Activated CD8-positive, alpha-beta memory T cell treated with anti-CD3 and anti-CD28 coated beads, Interleukin-2, amount 50 U/mL, for 24 hours (primary cell): ENCODE measurements around the gene ABHD16B.
A peak's percentile ranks its signal among the peaks of the same experiment; 100 is the strongest.
"Not testable (repeated sequence)": the region's sequence is repeated elsewhere in the genome, so short reads cannot be mapped to it uniquely, and the experiment has no call there.

Source experiments
- DNase-seq: peaks from one replicate; pipeline ENCODE4 v3.0.0-alpha.2; 2020; ENCODE audit errors: extremely low read depth

The ABHD16B gene

DNA sequence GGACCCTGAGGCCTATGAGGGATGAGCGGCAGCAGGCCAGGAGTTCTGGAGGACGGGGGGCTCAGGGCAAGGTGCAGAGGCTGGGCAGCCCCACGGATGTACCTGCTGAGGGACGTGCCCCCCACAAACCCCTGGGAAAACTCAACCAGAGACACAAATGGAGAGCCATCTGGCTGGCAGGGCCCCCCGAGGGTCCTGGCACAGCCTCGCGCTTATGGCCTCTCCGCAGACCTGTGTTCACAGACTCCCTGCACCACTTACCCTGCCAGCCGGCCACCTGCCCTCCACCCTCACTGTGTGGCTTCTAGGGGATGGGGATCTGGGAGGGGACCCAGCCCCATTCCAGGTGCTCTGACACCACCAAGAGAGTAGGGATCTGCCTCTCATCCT lies 26.8 kb upstream of the ABHD16B start:
- DNase-seq = no peak

DNA sequence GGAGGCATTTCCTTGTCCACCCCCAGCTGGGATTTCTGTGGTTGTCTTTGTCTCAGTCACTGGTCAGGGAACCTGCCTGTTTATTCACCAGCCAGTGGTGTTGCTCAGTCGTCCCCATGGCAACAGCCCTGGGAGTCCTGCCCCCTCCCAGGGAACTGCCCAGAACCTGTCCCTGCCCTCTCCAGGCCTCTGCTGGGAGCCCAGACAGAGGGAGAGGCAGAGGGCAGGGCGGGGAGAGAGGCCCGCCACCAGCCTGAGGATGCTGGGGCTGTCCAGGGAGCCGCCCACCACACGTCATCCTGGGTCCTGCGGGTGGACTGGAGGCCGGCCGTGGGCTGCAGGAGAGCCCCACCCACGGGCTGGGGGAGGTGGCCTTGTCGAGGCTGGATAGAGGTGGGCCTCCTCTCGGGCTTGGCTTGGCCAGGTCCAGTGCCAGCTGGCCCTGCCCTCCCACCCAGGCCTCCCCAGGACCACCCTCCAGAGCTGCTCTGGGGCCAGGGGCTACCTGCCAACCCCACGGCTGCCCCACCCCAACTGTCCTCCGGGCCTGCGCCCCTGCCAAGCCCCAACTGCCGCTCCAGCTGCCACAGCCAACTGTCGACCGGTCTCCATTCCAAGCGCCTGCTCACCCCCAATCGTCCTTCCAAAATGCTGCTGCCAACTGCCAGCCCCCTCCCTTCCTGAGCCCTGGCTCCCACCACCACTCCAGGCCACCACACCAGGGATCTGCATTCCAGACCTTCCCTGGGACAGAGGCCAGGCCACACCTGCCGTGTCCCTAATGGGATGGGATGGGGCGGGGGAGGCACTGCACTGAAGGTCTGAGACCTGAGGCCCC lies 26.1 kb upstream of the ABHD16B start:
- no peak for DNase-seq

DNA sequence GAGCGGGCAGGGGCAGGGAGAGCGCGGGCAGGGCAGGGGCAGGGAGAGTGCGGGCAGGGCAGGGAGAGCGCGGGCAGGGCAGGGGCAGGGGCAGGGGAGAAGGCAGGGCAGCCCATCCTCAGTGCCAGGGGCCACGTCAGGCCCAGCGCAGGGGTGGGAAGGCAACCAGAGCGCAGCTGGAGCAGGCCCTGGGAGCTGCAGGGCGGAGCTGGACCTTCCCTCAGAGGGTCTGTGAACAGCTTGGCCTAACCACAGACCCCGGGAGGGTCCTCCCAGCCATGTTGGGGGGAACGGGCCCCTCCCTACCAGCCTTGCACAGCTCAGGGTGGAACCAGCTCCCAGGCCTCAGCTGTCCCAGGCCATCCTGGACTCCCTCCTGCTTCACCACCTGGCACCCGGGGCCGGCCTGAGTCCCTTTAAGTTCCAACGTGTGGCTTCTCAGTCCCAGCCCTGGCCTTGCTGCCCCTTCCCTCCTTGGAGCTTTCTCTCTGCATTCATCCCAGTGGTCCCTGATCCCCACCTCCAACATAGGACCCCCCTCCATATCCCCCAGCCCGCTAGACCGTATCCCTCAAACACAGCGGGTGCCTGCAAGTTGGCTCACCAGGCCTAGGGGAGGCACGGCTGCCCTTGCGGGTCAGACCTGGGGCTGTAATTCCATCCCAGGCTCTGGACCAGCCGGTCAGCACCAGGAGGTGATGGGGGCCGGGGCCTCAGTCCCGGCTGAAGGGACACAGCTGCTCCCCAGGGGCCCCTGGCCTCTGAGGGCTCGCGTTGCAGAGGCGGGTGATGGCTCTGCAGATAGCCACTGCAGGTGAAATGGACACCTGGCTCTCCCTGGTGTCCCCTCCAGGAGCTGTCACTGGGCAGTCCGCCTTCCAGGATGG lies 24.6 kb upstream of the ABHD16B start:
- no peak for DNase-seq

DNA sequence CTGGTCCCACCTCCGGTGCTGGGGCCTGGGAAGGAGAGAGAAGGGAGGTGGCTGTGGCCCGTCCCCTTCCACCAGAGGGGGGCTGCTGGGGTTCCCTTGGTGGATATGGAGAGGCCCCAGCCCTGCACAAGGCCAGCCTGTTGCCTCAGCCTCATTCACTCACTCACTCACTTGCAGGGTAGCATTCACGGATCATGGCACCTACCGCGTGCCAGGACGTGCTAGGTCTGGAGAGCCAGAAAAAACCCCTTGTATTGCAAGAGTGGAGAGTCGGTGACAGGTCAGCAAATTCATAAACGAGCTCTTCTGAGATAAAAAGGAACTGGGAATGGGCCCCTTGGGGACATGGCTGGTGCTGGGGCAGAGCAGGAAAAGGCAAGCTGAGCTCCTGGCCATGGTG lies 23.8 kb upstream of the ABHD16B start:
- DNase-seq = no peak

DNA sequence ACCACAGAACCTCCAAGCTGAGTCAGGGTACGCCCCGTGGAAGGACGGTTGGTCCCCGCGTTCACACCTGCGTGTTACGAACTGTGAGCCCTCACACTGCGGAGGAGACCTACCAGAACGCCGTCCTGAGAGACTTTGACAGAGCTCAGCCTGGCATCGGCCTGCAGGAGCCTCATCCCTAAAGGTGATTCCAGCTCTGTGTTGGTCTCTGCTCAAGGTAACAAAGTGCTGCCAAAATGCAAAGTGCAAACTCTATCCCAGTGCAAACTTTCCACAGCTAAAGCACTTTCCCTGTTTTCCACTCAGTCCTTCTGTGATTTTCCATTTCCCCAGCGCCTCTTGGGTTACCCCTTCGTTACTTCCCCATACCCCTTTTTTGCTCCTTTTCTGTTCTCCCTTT lies 21.7 kb upstream of the ABHD16B start:
- no peak for DNase-seq

DNA sequence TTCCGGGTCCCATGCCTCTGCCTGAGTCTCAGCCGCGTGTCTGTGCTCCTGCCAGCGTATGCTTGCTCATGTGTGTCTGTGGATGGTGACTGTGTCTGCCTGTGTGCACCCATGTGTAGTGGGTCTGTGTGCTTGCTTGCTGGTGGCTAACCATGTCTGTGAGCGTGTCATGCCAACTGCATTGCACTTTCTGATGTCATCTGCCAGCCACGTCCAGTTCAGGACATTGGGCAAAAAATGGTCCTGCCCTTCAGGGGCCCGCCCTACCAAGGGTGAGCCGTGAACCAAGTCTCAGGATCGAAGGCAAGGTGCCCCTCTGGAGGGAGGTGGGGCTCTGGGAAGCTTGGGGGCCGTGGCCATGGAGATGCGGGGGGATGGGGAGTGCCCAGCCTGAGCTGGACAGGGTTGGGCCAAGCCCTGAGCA lies 20.9 kb upstream of the ABHD16B start:
- no peak for DNase-seq

DNA sequence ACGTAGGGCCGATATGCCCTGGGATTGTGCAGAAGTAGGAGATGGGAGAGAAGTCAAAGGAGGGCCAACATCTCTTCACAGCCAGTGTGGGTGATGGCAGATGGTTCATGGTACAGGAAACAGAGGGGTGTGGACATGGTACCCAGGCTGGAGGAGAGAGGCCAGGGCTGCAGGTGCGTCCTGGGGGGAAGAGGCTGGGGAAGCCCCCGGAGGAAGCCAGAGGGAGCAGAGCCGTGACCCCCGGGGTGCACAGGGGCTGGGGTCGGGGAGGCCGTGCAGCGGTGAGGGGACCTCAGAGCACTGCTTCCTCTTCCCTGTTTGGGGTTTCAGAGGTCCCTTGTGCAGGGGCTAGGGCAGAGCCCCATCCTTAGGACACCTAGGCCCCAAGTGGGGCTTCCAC lies 19.0 kb upstream of the ABHD16B start:
- DNase-seq = no peak

DNA sequence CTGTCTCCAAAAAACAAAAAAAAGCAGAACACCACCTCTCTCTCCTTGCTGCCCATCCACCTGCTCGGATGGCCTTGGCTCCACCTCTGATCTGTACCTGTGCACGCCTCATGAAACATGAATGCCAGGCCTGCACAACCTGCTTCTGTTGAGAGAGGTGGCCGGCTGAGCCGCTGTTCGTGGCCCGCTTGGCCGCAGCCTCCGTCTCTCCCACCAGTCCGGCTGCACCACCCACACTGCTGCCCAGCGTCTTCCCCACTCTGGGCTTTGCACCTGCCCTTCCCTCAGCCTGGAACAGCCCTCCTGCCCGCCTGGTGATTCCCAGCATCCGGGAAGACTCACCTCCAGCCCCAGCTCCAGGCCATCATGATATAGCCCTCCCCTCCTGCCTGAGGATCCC lies 18.1 kb upstream of the ABHD16B start:
- DNase-seq = no peak

DNA sequence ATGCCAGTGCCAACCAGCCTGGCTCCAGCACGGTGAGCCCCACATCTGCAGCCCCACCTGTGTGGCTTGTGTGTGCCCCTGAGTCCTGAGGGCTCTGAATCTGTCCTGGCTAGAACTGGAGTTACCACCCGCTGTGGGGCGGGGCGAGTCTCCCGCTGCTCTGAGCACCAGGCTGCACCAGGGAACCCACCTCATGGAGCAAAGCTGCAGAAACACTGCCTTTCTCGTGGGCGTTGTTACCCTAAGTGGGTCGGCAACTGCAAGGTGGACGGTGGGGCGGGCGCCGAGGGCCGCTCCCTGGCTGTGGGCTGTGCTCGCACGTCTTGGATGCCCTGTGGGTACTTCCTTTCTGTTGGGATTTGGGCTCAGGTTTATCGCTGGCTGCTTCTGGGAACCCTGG lies 17.5 kb upstream of the ABHD16B start:
- no peak for DNase-seq

DNA sequence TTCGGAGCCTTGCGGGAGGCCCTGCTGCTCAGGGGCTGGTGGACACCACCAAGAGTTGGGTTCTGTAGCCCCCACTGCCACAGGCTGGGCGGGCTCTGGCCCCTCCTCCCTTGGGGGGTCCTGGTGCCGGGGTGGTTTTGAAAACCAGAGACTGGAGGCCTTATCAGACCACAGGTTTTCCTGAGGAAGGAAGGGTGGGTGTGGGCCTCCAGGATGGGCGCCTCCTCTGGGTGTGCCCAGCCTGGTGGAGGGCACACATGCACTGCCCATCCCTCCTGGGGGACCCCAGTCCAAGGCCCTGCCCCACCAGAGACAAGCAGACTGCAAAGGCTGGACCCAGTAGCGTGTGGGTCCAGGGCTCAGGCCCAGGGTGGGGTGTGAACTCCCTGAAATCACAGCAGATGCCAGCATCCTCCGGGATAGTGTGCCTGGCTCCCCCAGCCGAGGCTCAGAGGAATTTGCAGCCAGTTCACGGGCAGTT lies 16.7 kb upstream of the ABHD16B start:
- DNase-seq = no peak

DNA sequence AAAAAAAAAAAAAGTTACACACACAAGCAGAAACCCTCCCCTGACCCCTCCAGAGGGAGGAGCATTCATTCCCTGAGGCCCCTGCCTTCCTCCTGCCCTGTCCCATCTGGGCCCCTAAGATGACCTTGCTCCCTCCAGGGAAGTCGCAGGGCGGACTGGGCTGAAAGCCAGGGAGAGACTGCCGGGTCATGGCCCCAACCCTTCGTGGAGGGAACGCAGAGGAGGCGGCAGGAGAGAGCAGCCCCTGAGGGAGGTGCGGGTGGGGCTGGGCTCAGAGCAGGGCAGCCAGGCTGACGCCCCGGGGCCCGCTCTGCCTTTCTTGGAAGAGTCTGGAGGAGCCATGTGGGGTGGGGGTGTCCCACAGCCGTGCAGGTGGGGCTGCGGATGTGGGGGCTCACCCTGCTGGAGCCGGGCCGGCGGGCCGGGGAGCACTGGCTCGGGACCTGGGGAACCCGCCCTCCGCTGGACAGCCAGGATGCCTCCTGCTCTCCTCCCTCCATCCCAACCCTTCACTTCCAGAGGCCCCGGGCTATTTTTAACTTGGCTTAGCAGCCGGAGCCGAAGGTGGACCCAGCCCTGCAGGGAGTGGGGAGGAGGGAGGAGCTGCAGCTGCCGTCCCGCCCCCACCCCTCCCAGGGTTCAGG lies 15.0 kb upstream of the ABHD16B start:
- DNase-seq = no peak

DNA sequence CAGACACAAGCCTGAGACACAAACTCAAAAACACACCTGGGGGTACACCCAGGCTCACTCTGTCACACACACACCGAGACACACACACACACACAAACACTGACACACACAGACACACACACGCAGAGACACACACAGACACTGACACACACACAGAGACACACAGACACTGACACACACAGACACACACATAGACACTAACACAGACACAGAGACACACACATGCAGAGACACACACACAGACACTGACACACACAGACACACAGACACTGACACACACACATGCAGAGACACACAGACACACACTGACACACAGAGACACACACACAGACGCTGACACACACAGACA lies 14.4 kb upstream of the ABHD16B start:
- DNase-seq = no peak

DNA sequence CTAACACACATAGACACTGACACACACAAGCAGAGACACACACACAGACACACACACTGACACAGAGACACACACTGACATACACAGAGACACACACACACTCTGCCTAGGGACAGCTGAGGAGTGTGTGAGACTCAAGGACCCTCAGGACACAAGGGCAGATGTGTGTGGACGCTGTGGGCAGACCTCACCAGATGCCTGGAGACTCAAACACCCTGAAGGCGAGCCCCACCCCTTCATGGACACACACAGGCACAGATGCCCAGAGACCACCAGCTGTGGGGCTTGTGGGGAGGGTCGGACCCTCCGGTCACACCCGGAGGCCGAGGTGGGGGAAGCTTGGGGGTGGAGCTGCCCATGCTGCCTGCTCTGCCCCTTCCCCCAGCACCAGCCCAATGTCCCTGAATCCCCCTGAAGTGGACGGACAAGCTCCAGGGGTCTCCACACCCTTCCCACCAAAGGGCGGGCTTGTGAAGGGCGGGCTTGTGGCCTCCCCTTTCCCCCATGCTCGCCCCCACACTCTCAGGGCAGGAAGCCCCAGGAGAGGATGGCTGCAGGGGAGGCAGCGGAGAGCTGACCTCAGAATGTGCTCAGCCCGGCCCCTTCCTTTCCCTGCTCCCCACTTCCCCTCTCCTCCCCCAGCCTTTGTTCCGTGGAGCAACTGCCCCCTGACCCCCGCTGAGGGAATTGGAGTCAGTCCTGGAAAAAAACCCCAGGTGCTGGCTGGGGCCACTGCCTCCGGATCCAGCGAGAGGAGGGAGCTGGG lies 13.9 kb upstream of the ABHD16B start:
- DNase-seq = no peak

DNA sequence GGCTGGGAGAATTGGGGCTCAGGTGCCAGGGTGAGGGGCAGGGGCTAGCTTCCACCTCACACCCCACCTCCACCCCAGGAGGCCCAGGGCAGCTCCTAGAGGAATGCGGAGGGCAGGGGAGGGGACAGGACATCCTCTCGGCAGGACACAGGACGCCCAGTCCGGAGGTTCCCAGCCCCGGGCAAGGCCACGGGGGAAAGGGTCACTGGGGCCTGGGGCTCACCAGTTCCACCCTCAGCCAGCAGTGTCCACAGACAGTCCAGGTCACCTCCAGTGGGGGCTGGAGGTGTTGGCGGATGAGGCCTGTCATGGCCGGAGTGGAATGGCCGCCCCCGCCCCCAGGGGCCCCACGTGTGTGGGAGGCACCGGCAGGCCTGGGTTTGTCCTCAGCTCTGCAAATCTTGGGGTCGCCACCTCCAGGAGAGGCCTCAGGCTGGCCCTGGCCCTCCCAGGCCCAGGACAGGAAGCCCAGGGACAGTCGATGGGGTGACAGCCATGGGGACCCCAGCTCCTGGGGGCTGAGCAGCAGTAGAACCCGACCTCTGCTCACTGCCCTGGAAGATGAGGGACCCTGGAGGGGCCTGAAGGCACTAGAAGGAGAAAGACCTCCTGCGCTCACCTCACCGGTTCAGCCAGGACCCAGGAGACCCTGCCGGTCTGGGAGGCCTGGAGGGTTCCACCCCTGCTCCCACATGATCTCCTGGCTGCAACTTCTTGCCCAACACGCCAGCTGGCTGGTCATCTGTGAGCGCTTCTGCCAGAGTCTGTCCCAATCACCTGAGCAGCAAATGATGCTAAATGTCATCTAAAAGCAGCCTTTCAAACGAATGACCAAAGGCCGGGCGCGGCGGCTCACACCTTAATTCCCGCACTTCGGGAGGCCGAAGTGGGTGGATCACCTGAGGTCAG lies 13.0 kb upstream of the ABHD16B start:
- no peak for DNase-seq

DNA sequence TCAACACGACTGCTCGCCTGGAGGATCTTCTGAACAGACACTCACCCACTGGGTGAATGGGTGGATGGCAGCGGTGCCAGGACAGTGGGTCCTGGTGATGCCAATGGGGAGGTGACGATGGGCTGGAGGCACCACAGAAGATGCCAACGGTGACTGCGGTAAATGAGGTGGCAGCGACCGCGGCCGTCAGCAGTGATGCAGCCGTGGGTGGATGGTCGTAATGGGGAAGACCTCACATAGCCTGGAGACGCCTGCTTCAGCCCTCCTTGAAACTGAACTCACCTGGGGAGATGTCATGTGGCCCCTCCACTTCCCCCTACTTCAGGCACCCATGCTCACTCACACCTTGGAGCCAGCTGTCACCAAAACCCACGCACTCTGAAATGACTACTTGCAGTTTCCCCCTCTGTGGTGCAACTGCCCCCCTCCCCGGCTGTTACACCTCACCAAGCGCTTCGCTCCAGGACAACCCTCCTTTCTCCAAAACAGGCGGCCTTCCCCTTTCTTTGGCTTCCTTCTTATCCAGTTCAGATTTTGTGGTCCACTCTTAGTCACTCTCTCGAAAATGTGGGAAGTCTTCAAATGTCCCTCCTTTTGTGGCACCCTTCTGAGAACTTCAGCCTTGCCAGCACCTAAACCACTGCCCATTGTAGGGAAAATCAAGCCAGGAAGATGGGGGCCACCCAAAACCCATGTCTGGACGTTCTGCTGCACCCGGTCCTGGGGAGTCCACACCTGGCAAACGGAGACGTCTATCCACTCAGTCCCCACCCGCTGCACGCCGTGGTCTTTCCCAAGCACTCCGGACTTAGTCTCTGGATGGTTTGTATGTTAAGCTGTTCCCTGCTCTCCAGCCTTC lies 10.4 kb upstream of the ABHD16B start:
- peak; percentile 27 for DNase-seq

DNA sequence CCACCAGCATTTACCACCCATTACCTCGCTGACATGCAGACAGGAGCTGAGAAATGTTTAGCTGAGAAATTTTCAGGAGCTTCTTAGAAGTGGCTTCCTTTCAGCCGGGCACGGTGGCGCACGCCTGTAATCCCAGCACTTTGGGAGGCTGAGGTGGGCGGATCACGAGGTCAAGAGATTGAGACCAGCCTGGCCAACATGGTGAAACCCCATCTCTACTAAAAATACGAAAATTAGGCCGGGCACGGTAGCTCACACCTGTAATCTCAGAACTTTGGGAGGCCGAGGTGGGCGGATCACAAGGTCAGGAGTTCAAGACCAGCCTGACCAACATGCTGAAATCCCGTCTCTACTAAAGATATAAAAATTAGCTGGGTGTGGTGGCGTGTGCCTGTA lies 9.8 kb upstream of the ABHD16B start:
- DNase-seq = not testable (repeated sequence)

DNA sequence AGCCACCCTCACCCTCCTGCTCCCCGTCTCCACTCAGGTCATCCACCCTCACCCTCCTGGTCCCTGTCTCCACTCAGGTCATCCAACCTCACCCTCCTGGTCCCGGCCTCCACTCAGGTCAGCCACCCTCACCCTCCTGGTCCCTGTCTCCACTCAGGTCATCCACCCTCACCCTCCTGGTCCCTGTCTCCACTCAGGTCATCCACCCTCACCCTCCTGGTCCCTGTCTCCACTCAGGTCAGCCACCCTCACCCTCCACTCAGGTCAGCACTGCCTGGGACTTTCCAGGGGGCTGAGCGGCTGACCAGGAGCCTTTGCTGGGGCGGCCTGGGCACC lies 7.6 kb upstream of the ABHD16B start:
- not testable (repeated sequence) for DNase-seq

DNA sequence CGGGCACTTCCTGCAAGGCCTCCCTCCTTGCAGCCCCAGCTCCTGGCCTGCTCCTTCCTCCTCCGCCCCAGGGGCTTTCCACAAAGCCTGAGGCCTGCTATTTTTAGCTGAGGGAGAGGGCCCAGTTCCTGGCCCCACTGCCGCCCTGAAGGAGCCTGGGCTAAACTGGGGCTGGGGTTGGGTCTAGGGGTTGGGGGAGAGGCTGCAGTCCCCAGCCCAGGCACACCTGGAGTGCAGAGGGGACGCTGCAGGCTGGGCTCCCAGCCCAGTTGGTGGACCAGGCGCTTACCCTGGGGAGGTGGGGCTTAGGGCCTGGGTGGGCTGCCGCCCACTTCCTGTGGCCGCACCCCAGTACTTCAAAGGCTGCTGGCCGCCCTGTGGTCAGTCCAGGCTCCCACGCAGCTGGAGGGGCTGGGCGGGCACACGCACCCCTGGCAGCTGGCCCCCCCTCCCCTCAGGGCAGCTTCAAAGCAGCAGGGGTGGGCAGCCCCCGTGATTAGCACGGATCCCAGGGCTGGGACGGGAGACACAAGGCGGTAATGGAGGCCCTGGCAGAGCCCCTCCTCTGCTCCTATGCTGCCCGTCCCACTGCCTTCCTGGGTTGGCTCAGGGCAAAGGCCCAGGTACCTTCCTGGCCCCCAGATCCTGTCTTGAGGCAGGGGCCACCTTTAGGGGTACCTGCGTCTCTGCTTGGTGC lies 7.1 kb upstream of the ABHD16B start:
- DNase-seq = no peak

DNA sequence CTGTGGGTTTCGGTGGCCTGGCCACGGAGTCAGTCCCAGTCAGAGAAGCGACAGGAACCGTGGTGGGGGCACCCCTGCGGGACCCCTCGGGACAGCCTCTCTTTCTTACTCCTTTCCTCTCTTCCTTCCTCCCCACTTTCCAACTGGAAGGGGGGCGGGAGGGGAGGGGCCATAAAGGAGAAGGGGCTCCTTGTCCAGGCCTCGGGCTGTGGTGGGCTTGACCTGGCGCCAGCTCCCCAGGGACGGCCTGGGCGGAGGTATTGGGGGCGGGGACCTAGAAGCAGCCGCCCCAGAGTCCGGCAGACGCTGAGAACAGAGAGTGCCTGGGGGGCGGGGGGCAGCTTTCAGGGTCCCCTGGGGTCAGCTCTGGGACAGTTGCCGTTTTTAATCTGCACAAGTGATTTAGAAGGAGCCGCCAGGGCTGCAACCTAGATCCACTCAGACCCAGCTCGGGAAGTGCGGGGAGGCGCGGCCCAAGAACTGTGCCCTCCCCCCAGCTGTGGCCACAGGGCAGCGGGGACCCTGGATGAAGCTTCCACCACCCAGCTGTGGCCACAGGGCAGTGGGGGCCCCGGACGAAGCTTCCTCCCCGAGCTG lies 6.4 kb upstream of the ABHD16B start:
- DNase-seq = no peak
